Measurements from ENCODE around the gene TMPRSS9.

DNA sequence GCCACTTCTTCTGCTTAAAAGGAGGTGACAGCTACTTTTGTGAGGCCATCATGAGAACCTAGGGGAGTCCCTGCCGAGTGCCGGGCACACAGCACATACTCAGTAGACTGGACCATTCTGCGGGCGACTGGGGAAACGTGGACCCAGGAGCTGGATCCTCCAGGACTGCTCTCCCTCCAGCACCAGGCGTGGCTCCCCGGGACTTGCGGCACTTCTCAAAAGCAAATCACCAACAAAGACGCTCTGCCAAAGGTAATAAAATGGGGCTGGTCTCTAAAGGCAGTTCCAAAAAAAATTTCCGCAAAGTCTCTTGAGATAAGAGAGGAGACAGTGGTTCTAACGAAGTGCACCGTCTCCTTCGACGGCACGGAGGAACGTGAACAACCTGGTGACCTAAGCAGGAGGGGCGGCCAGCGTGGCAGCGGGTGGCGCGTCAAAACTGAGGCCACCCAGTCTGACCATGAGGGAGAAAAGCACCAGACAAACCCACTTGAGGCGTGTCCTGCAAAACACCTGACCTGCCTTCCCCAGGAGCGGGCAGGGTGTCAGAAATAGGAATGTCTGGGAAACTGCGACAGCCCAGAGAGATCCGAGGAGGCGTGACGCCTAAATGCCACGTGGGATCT, 1.4 kb upstream of the TMPRSS9 start:
- TF ChIP-seq, protein P1, sequence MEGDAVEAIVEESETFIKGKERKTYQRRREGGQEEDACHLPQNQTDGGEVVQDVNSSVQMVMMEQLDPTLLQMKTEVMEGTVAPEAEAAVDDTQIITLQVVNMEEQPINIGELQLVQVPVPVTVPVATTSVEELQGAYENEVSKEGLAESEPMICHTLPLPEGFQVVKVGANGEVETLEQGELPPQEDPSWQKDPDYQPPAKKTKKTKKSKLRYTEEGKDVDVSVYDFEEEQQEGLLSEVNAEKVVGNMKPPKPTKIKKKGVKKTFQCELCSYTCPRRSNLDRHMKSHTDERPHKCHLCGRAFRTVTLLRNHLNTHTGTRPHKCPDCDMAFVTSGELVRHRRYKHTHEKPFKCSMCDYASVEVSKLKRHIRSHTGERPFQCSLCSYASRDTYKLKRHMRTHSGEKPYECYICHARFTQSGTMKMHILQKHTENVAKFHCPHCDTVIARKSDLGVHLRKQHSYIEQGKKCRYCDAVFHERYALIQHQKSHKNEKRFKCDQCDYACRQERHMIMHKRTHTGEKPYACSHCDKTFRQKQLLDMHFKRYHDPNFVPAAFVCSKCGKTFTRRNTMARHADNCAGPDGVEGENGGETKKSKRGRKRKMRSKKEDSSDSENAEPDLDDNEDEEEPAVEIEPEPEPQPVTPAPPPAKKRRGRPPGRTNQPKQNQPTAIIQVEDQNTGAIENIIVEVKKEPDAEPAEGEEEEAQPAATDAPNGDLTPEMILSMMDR (IDR thresholded peaks at IDR 0.05), result no peak
- TF ChIP-seq EP300 (IDR thresholded peaks at IDR 0.05), result no peak

Measured in ovary (tissue), 3 donors.